Measurements from ENCODE around the gene EVPL.
"Not testable (repeated sequence)": the region's sequence is repeated elsewhere in the genome, so short reads cannot be mapped to it uniquely, and the experiment has no call there.

EVPL gene

DNA sequence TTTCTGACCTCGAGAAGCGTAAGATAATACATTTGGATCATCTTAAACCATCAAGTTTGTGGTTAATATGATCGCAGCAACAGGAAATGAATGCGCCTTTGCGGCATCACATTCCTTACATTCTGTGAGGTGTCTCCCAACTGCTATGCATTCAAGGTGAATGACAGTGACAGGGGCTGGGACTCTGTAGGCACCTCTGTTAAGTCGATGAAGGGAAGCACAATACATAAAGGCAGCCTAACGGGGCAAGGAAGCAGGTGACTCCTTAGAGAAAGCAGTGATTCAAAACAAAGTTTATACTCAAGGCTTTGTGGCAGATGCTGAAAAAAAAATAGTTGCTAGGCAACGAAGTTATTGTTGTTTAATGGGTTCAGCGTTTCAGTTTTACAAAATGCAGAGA is 21.6 kb upstream of the EVPL start:
- no peak for DNase-seq
- H3K4me1 ChIP-seq: no peaks in the 10 kb centered on the region
- H3K9me3 ChIP-seq: no peaks in the 10 kb centered on the region
- H3K4me3 ChIP-seq (ENCODE audit: low read depth, low read length): no peak overlapping the region
- H3K36me3 ChIP-seq: peaks cover 71% of the 10 kb centered on the region
- TF ChIP-seq, protein P1, sequence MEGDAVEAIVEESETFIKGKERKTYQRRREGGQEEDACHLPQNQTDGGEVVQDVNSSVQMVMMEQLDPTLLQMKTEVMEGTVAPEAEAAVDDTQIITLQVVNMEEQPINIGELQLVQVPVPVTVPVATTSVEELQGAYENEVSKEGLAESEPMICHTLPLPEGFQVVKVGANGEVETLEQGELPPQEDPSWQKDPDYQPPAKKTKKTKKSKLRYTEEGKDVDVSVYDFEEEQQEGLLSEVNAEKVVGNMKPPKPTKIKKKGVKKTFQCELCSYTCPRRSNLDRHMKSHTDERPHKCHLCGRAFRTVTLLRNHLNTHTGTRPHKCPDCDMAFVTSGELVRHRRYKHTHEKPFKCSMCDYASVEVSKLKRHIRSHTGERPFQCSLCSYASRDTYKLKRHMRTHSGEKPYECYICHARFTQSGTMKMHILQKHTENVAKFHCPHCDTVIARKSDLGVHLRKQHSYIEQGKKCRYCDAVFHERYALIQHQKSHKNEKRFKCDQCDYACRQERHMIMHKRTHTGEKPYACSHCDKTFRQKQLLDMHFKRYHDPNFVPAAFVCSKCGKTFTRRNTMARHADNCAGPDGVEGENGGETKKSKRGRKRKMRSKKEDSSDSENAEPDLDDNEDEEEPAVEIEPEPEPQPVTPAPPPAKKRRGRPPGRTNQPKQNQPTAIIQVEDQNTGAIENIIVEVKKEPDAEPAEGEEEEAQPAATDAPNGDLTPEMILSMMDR (IDR thresholded peaks at IDR 0.05; ENCODE audit: low read depth, low read length): no peak
- no peaks in the 10 kb centered on the region for H3K27me3 ChIP-seq

DNA sequence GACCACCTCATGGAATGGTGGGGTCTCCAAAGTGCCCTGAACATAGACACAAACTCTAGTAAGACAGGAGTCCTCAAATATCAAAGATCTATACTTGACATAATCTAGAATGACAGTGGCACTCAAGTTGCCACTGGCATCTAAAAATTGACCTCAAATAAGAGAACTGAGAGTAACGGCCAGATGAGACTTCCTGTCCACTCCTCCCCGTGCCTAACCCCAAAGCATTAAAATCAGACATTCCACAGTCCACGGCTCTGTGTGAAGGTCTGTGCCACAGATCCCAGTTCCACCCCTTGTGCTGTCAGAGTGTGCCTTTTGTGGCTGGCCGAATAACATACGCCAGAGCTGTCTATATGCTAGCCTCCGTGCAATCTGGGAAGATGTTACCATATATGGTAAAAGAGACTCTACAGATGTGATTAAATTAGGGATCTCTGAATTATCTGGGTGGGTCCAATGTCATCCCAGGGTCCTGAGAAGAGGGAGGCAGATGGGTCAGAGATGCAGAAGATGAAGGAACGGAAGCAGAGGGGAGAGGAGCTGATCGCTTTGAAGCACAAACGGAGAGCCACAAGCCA is 21.0 kb upstream of the EVPL start:
- Histone ChIP-seq H3K36me3 (peaks cover 72% of the 10 kb centered on the region), H3K27me3 (no peaks in the 10 kb centered on the region), H3K4me3 (ENCODE audit: low read depth, low read length) (no peak overlapping the region), H3K9me3 (no peaks in the 10 kb centered on the region), H3K4me1 (no peaks in the 10 kb centered on the region)
- DNase-seq: no peak
- TF ChIP-seq, protein P1 (IDR thresholded peaks at IDR 0.05; ENCODE audit: low read depth, low read length): no peak

DNA sequence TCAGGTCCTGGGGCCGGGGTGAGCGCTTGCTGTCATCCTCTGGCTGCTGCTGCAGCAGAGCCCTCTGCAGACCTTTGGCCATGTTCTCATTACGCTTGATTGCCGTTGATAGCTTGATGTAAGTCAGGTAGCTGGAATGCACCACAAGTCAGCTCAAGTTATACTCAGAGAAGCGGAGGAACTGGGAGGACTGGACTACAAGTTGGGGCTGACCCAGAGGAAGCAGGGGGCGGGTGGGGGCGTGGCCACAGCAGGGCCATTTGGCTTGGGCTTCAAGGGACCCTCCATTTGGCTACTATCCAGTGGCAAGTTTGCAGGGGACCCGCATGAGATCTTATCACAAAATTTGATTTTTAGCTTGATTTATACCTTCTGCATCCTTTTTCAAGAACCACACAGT is 19.0 kb upstream of the EVPL start:
- TF ChIP-seq, protein P1 (IDR thresholded peaks at IDR 0.05; ENCODE audit: low read depth, low read length): no peak
- Histone ChIP-seq H3K9me3 (no peaks in the 10 kb centered on the region), H3K4me3 (ENCODE audit: low read depth, low read length) (no peak overlapping the region), H3K4me1 (no peaks in the 10 kb centered on the region), H3K27me3 (no peaks in the 10 kb centered on the region), H3K36me3 (peaks cover 80% of the 10 kb centered on the region)
- DNase-seq: no peak

DNA sequence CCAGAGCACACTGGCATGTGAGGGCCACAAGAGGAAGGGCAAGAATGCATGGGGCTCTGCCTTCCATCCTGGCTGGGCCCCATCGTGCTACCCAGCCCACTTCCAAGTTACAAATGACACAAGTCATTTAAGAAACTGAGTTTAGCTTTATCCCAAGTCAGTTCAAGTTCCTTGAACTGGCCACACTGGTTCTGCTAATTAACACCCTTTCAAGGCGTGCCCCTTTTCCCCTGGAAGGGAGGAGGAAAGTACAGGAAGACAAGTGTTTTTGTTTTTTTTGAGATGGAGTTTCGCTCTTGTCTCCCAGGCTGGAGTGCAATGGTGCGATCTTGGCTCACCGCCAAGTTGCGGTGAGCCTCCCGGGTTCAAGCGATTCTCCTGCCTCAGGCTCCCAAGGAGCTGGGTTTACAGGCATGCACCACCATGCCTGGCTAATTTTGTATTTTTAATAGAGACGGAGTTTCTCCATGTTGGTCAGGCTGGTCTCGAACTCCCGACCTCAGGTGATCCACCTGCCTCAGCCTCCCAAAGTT is 17.4 kb upstream of the EVPL start:
- H3K4me3 ChIP-seq (ENCODE audit: low read depth, low read length); H3K27me3 ChIP-seq; H3K9me3 ChIP-seq; H3K4me1 ChIP-seq; DNase-seq: not testable (repeated sequence)
- H3K36me3 ChIP-seq: peaks cover 85% of the 10 kb centered on the region

DNA sequence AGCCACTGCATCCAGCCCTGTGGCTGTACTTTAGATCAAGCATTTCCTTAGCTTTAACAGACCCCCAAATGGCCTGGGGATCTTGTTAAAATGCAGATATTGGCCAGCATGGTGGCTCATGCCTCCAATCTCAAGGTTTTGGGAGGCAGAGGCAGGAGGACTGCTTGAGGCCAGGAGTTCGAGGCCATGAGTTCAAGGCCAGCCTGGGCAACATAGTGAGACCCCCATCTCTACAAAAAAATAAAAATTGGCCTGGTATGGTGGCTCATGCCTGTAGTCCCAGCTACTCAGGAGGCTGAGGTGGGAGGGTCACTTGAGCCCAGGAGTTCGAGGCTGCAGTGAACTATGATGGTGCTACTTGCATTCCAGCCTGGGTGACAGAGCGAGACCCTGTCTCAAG is 15.8 kb upstream of the EVPL start:
- H3K27me3 ChIP-seq; H3K9me3 ChIP-seq; H3K4me3 ChIP-seq (ENCODE audit: low read depth, low read length); H3K4me1 ChIP-seq; DNase-seq: not testable (repeated sequence)
- peaks cover 85% of the 10 kb centered on the region for H3K36me3 ChIP-seq

DNA sequence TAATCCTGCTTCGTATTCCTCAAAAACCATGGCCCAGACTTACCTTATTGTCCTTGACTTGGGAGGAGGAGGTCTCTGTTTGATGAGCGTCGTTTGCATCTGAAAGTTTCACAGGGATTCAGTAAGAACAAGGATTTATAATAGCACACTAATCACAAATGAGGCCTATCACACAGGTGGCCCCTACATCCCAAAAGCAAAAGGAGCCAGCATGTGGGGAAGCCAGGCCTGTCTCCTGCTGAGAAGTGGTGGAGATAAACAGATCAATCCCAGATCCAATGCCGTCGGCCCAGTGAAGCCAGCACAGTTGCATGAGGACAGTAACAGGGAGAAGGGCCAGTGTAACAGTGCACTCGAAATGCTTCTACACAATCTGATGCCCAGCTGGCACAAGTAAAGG is 13.3 kb upstream of the EVPL start:
- H3K9me3 ChIP-seq: no peaks in the 10 kb centered on the region

DNA sequence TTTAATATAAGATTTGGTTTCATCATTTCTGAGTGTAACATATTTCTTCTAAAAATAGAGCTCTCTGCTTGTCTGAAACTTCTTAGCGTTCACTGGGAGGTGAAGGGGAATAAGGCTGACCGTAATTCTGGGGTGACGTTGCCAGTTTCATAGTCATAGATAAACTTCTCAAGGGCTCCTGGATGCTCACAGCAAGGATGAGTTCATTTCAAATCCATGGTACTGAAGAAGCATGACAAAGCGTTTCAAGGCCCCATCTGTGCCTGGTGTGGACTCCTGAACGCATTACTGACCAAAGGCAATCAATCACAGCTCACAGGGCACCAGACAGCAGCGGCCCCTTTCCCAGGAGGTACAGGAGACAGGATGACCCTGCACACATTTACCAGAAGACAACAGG is 12.0 kb upstream of the EVPL start:
- DNase-seq: no peak
- TF ChIP-seq, protein P1 (IDR thresholded peaks at IDR 0.05; ENCODE audit: low read depth, low read length): no peak
- Histone ChIP-seq H3K27me3 (no peaks in the 10 kb centered on the region), H3K36me3 (peaks cover 61% of the 10 kb centered on the region), H3K4me3 (ENCODE audit: low read depth, low read length) (no peak overlapping the region), H3K9me3 (no peaks in the 10 kb centered on the region), H3K4me1 (no peaks in the 10 kb centered on the region)

More for the DNA sequence above, 13.3 kb upstream of the EVPL start:
- H3K4me3 ChIP-seq (ENCODE audit: low read depth, low read length): no peak overlapping the region
- H3K27me3 ChIP-seq: no peaks in the 10 kb centered on the region
- H3K36me3 ChIP-seq: peaks cover 71% of the 10 kb centered on the region
- DNase-seq: no peak
- TF ChIP-seq, protein P1 (IDR thresholded peaks at IDR 0.05; ENCODE audit: low read depth, low read length): no peak
- no peaks in the 10 kb centered on the region for H3K4me1 ChIP-seq

Data from BE2C (cell line).